Gastrocnemius medialis (tissue), 4 donors: ENCODE data around the gene FEN1.

Experiments used
- POLR2A ChIP-seq, 2 donors: fragments of 450-650 bp; IDR thresholded peaks; one replicate each; pipeline ENCODE4 v1.6.1; 2017; ENCODE audit warnings: antibody characterized with exemption in 2 of 2, mild to moderate bottlenecking in 2 of 2, moderate library complexity in 2 of 2
- TF ChIP-seq, protein P1 (sequence below), 5 experiments: fragments of 450-650 bp in 3 of 5; fragments of 200-600 bp in 2 of 5; sonication (generic) in 2 of 5; IDR thresholded peaks in 4 of 5; conservative IDR thresholded peaks in 1 of 5; 1 replicate in 4 of 5; 2 replicates in 1 of 5; pipeline ENCODE4 v1.5.1; 2016 to 2019; ENCODE audit warnings: antibody characterized with exemption in 5 of 5, mild to moderate bottlenecking in 3 of 5, moderate library complexity in 3 of 5

DNA sequence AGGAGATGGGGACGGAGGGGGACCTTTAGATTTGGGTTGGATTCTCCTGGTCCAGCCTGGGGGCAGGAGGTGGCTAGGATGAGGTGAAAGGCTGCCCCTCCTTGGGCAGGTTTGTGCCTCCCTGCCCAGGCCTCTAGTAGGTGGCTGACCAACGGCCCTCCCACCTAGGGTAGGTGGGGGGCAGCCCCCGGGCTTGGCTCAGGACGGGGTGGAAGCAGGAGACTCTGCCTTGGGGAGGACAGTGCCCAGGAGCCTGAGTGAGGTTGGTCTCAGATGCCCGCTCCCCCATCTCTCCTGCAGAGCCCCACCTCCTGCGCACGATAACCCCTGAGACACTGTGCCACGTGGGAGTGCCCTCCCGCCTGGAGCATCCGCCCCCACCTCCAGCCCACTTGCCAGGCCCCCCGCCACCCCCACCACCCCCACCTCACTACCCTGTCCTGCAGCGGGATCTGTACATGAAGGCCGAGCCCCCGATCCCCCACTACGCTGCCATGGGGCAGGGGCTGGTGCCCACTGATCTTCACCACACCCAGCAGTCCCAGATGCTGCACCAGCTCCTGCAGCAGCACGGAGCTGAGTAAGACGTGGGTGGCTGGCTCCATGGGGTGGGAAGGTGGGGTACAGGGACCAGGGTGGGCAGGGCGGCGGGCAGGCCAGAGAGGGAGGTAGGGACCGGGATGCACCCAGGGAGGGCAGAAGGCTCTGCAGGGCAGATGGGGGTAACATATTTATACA is 22.6 kb upstream of the FEN1 start:
- no peak for TF ChIP-seq POLR2A (IDR thresholded peaks at IDR 0.05)
- TF ChIP-seq, protein P1, sequence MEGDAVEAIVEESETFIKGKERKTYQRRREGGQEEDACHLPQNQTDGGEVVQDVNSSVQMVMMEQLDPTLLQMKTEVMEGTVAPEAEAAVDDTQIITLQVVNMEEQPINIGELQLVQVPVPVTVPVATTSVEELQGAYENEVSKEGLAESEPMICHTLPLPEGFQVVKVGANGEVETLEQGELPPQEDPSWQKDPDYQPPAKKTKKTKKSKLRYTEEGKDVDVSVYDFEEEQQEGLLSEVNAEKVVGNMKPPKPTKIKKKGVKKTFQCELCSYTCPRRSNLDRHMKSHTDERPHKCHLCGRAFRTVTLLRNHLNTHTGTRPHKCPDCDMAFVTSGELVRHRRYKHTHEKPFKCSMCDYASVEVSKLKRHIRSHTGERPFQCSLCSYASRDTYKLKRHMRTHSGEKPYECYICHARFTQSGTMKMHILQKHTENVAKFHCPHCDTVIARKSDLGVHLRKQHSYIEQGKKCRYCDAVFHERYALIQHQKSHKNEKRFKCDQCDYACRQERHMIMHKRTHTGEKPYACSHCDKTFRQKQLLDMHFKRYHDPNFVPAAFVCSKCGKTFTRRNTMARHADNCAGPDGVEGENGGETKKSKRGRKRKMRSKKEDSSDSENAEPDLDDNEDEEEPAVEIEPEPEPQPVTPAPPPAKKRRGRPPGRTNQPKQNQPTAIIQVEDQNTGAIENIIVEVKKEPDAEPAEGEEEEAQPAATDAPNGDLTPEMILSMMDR (IDR thresholded peaks at IDR 0.05 in 4 of 5, conservative IDR thresholded peaks at IDR 0.05 in 1 of 5) = no peak
